Activated T-helper 9 cell treated with anti-CD3 and anti-CD28 coated beads, Interleukin-2, amount 50 U/mL, for 16 hours (primary cell): ENCODE measurements around the gene TBX1.
A peak's percentile ranks its signal among the peaks of the same experiment; 100 is the strongest.
"Not testable (repeated sequence)": the region's sequence is repeated elsewhere in the genome, so short reads cannot be mapped to it uniquely, and the experiment has no call there.

Experiments
- DNase-seq: peaks from one replicate; pipeline ENCODE4 v3.0.0-alpha.2; 2020; ENCODE audit warnings: low read depth

The TBX1 gene

DNA sequence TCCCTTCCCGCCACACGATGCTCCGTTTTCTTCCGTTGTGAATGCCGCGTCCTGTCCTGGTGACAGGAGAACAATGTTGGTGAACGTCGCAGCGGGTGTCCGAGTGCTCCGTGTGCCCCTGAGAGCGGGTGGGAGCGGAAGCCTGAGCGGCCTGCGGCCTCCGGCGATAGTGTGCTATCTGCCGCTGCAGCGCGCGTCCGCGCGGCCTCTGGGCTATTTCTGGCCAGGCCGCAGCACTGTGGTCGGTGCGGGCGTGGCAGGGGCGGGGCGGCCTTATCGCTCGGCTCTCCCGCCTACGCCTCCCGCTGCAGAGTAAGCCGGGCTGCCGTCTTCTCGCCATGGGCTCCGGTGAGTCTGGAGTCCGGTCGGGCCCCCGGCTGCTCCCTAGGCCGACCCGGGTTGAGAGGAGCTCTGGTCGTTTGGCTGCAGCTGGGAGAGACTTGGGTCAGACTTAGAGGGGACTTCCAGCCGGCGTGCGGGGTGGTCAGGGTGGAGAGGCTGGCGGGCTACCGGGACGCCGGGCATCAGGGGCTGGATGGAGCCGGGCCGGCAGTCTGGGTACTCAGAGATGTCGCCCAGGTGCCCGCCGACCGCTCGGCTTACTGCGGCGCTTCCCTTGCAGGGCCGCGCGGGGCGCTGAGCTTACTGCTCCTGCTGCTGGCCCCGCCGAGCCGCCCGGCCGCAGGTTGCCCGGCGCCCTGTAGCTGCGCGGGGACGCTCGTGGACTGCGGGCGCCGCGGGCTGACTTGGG, 37.2 kb upstream of the TBX1 start, which contains the start of gene GP1BB:
GP1BB (plus strand) TSS at position 308 of the 751 bp plus-strand sequence; CDS start at position 339, 31 bp downstream.
- DNase-seq, result no peak

DNA sequence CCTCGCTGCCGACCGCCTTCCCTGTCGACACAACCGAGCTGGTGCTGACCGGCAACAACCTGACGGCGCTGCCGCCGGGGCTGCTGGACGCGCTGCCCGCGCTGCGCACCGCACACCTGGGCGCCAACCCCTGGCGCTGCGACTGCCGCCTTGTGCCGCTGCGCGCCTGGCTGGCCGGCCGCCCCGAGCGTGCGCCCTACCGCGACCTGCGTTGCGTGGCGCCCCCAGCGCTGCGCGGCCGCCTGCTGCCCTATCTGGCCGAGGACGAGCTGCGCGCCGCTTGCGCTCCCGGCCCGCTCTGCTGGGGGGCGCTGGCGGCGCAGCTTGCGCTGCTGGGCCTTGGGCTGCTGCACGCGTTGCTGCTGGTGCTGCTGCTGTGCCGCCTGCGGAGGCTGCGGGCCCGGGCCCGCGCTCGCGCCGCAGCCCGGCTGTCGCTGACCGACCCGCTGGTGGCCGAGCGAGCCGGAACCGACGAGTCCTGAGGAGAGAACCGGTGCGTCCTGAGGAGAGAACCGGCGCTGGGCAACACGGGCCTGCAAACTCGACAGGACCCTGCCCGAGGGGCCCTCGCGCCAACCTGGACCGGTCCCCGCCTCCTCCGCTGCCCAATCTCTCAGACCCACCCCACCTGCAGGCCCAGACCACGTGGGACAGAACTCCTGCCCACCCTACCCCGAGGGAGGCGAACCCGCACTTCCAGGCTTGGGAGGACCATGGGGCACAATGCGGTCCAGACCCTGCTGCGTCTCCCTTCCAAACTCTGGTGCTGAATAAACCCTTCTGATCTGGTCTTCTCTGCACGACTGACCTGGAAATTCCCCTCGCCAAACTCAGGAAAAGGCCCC, 36.4 kb upstream of the TBX1 start:
- no peak for DNase-seq

- no peak for DNase-seq
Observed at GRCh38 chr22:19724927-19725661, 35.5 kb upstream of the TBX1 start.

GRCh38 chr22:19726064-19726788, 34.4 kb upstream of the TBX1 start:
- DNase-seq, result not testable (repeated sequence)

DNA sequence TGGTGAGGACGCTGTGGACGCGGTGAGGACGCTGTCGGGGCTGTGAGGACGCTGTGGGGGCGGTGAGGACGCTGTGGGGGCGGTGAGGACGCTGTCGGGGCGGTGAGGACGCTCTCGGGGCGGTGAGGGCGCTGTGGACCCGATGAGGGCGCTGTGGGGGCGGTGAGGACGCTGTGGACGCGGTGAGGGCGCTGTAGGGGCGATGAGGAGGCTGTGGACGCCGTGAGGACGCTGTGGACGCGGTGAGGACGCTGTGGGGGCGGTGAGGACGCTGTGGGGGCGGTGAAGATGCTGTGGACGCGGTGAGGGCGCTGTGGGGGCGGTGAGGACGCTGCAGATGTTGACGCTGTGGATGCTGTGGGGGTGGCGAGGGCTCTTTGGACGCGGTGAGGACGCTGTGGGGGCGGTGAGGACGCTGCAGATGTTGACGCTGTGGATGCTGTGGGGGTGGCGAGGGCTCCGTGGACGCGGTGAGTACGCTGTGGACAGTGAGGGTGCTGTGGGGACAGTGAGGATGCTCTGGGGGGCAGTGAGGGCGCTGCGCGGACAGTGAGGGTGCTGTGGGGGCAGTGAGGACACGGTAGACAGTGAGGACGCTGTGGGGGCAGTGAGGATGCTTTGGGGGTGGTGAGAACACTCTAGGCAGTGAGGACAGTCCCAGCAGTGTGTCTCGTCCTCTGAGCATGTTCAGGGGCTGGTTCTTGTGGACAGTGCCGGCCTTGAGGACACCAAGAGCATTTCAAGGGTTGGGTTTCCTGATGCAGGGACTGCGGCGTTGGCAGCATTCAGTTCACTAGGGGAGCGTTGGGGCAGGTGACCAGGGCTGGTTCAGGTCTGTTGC, 33.0 kb upstream of the TBX1 start:
- no peak for DNase-seq

- DNase-seq, result no peak
Observed at GRCh38 chr22:19728271-19728670, 32.3 kb upstream of the TBX1 start.

DNA sequence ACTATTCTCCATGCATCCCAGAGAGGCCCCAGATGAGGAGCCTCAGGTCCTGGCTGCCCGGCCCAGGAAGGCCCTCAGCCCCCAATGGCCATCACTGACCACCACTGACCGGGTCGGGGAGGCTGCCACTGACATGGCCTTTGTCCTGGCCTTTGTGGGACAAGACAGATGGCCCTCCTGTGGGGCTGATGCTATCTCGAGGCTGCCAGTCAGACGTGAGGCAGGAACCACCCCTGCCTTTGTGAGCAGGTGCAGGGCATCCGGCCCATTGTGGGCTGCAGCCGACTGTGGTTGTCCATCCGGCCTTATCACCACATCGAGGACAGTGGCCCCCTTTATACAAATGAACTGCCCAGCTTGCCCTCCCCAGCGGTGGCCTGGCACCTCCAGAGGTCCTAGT, 31.7 kb upstream of the TBX1 start:
- DNase-seq, result no peak

DNA sequence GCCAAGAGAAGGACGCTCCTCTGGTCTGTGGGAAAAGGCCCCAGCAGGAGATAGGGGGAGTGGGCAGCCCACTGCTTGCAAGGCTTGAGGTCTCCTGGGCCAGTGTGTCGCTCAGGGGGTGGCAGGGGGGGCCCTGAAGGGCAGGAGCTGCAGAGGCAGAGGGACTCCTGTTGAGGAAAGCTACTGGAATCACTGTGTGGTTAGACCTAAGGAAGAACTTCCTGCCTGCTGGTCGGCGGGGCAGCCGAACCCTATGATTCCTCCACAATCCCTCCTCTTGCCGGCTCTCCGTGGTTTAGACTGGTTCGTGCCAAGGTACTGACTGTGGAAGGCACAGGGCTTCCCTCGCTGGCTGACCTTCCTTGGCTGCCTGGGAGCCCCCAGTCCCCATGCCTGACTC, 31.1 kb upstream of the TBX1 start:
- no peak for DNase-seq

DNA sequence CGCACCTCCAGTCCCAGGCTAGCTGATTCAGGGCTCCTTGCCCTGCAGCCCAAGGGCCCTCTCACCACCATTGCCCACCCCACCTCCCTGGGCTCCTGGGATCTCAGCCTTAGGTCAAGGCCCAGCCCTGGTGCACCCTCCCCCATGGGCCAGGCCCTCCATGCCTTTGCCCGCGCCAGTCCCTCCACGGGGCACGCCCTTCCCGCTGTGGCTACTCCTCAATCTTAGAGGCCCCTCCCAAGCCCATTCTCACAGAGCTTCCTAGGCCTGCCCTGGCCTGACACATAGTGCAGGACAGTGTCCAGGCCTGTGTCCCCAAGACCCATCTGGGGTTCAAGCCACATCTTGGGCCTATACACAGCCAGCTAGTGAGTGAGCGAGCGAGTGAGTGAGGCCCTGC, 30.4 kb upstream of the TBX1 start:
- DNase-seq, result no peak

DNA sequence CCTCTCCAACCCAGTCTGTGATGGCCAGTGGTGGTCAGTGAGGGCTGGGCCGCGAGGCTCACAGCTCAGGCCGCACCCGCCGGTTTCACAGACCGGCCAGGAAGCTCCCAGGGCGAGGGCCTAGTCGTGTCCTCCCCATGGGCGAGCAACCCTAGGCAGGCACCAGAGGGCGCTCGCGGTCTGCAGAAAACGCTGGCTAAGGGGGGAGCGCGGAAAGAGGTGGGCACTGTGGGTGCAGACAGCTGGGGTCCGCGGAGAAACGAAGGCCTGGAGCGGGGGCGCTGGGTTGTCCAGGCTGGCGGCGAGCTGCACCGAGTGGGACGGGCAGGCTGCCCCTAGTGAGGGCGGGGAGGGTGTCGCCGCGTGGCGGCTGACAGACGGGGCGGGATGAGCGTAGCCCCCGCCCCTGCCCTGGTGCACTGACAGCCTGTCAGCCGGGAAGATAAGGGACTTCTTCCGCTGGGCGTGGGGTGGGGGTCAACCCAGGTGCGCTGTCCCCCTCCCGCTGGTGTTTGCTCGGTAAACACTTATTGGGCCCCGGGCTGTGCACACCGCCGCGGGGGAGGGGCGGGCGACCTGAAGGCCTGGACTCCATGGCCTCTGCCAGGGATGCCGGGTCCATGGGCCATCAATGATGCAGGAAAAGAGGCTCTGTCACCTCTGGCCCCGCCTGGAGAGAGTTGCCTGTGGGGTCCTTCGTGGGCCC, 29.8 kb upstream of the TBX1 start:
- peak; percentile 67 for DNase-seq

DNA sequence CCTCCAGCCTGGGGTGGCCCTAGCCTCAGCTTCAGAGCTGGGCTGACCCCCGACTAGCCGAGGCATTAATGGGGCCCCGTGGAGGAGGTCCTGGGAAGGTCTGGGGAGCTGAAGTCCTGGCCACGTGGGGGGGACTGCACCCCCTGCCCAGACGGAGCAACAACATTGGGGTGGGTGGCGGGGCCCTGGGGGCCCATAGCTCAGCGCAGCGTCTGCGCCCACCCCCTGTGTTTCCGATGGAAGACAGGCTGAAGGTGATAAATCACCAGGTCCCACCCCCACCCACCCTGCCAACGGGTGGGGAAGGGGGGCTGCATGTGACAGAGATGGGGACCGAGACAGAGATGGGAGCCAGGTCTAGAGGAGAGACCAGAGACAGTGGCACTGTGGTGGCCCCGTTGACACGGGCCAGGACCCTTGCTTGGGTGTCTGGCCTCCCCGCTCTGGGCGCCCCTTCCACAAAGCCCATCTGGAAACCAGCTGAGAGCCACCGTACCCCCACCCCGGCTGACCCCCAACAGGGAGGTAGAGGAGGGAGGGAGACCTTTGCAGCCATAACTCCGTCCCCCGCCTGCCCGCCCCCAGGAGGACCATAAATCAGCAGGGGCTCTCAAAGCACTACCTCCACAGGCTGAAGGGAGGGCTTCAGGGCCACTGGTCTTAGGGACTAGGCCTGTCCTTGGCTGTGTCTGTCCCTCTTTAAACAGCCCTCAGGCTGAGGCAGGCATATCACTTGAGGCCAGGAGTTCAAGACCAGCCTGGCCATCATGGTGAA, 29.0 kb upstream of the TBX1 start:
- no peak for DNase-seq

DNA sequence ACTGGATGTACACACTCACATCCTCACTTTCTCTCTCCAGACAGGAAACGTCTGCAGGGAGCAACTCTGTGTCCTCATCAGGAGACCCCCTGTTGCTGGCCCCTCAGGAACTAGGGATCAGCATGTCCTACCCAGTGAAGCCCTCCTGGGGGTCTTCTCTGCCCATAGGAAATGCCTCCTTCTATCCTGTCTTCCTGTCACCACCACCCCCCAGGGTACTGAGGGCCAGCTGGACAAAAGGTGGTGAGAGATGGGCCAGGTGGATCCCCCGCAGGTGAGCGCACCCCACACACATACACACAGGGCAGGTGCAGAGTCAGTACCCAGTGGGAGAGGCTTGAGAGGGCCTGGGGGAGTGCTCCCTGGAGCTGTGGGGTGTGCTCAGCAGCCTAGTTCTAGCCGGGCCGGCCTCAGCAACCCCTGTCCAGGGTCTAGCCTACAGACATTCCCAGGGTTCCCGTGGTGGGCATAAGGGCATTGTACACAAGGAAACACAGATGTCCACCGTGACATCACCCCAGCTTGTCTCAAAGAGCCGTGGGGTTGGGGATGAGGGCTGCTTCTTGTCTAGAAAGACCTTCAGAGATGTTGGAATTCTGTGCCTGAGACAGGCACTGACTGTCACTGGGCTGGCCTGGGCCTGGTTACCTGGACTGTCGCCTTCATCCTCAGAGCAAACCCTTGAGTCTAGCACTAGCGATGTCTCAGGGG, 28.0 kb upstream of the TBX1 start:
- DNase-seq, result no peak

DNA sequence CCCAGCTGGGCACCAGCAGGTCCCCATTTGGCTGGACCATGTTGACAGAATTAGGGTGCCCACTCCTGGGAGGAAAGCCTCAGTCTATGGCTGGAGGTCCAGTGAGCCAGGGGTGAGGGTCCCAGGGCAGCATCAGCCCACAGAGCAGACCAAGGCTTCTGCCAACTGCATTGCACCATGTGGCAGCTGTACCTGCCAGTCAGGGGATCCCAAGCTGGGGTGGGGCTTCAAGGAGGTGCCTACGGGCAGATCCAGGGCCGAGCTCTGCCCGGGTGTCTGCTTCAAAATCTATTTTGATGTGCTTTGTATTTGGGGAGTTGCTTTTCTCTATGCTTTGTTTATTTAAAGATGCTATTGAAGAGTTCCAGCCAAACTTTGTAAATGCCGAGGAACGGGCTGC, 26.8 kb upstream of the TBX1 start:
- no peak for DNase-seq

DNA sequence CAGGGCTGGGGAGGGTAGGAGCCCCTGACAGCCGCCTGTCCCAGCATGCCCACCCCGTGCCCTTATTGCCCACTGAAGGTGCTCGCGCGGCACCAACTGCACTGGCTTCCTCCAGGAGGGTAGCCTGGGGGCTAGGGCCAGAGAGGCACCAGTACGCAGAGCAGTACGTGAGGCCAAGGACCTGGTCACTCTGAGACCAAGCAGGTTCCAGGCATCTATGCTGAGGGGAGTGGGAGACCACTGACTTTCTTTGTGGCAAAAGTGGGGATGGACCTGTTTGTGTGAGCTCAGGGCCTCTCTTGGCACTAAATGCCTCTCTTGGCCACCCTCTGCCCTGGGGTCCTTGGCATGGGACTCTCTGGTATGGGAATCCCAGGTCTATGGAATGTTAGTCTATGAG, 26.4 kb upstream of the TBX1 start:
- DNase-seq, result no peak

GRCh38 chr22:19734837-19735382, 25.7 kb upstream of the TBX1 start:
- DNase-seq, result no peak

DNA sequence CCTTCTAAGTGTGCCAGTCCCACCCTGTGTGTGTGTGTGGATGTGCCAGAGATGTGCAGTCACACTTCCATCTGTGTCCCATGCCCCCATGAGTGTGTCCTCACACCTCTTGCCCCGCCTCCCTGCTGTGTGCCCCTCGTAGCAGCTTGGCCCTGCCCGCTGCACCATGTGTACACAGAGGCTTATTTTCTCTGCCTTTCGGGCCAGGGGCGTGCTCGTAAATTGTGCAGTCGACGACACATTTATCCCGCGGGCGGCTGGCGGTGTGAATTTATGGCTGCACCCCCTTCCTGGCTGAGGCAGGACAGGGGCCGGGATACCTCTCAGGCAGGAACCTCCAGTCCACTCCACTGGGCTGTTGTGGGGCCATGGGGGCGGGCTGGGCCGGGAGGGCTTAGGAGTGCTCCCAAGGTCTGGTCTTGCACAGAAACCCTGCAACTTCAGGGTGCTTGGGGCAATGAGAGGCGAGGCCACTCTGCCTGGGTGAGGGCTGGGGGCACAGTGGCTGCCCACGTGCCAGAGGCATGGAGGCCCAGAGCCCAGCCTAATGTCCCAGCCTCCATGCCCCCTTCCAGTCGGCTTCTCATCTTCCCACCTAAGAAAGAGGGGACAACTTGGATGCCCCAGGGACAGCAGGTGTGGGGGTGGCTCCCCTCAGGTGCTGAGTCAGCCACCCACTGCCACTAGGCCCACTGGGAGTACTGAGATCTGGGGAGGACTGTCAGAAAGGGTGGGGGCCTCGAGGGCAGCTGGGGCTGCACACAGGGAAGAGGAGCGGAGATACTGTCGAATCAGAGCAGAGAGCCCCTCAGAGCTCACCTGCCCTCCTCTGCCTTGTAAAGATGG, 24.7 kb upstream of the TBX1 start:
- DNase-seq, result no peak

DNA sequence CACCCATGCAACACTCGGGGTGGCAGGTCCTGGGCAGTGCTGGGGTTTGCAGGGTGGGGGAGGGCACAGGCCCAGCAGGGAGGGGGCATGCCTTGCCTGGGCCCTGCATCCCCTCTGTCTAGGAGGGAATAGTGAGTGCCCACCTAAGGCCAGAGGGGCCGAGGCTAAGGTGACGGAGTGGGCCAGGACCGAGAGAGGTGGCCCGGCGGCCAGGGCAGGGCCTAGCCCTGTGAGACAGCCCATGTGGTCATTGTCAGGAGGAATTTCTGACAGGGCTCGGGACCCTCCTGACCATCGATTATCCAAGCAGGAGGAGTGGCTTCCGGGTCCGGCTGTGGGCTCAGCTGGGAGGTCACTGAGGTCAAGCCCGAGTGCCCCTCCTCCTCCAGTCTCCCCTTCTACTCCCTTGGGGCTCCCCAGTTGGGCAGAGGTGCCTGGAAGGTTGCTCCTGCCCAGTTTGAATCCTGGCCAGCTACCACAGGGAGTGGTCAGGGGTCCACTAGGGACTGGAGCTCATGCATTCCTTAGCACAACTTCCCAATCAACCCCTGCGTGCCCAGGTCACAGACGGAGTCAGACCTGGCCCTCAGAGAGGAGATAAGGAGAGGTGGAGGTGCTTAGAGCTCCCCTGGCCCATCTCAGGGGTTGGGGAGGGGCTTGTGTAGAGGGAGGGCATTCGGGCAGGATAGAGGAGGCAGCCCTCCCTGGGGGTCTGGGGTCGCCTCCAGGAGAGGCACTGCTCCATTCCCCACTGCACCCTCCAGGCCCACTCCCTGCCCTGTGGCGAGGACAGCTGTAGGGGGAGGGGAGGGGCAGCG, 22.5 kb upstream of the TBX1 start:
- DNase-seq, result no peak
